Ishikawa (cell line): Measurements from ENCODE around the gene PHYKPL.

Source experiments
- CEBPB ChIP-seq: IDR thresholded peaks from 2 replicates; pipeline ENCODE4 v1.6.1; 2012
- CREB1 ChIP-seq: IDR thresholded peaks from 2 replicates; pipeline ENCODE4 v1.6.1; 2012; ENCODE audit warnings: low read depth
- EGR1 ChIP-seq: IDR thresholded peaks from 2 replicates; pipeline ENCODE4 v1.6.1; 2012
- EP300 ChIP-seq: IDR thresholded peaks from 2 replicates; pipeline ENCODE4 v1.6.1; 2012; ENCODE audit warnings: borderline replicate concordance
- FOXM1 ChIP-seq: IDR thresholded peaks from 2 replicates; pipeline ENCODE4 v1.6.1; 2012; ENCODE audit warnings: low read depth, borderline replicate concordance
- NFIC ChIP-seq: IDR thresholded peaks from 2 replicates; pipeline ENCODE4 v1.6.1; 2012
- RAD21 ChIP-seq: IDR thresholded peaks from 2 replicates; pipeline ENCODE4 v1.6.1; 2012; ENCODE audit warnings: low read depth
- TAF1 ChIP-seq: IDR thresholded peaks from 2 replicates; pipeline ENCODE4 v1.6.1; 2012; ENCODE audit warnings: low read depth, mild to moderate bottlenecking
- TCF12 ChIP-seq: IDR thresholded peaks from 2 replicates; pipeline ENCODE4 v1.6.1; 2012; ENCODE audit warnings: low read depth
- TEAD4 ChIP-seq: IDR thresholded peaks from 2 replicates; pipeline ENCODE4 v1.6.1; 2012
- YY1 ChIP-seq: IDR thresholded peaks from 2 replicates; pipeline ENCODE4 v1.6.1; 2012; ENCODE audit warnings: low read depth
- ZBTB7A ChIP-seq: IDR thresholded peaks from 2 replicates; pipeline ENCODE4 v1.6.1; 2012; ENCODE audit warnings: low read depth
- TF ChIP-seq, protein P1 (sequence below): IDR thresholded peaks from 2 replicates; pipeline ENCODE4 v1.6.1; 2012
- TF ChIP-seq, protein P2 (sequence below): IDR thresholded peaks from 2 replicates; pipeline ENCODE4 v1.6.1; 2012; ENCODE audit warnings: low read depth, mild to moderate bottlenecking
- TF ChIP-seq, protein P3 (sequence below): IDR thresholded peaks from 2 replicates; pipeline ENCODE4 v1.6.1; 2012

The PHYKPL gene

DNA sequence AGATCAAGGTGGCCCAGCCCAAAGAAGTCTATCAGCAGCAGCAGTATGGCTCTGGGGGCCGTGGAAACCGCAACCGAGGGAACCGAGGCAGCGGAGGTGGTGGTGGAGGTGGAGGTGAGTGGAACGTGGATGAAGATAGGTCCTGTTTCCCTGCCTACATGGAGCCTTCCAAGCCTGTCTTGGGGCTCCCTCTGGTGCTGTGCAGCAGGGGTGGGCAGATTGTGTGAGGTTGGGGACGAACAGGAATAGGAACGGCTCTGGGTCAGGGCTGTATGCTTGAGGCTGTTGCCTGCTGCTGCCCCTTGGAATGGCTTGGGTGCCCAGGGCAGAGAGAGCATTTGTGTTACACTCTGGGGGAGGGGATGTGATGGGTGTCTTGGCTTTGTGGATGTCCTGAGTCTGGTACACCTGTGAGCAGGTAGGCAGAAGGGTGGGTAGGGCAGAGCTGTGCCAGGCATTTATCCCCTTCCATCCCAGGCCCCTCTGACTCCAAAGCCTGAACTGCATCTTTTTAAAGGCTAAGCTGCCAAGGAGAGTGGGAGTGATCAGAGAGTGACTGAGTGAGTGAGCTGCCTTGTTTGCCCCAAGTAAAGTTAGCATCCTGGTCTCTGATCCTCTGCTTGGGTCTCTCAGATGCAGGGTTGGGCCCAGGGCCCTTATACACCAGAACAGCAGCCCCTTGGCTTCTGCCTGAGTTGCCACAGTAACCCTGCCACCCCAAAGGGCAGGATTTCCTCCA lies 23.1 kb downstream of the PHYKPL start:
- no peak for TF ChIP-seq CEBPB
- TF ChIP-seq ZBTB7A: no peak
- no peak for TF ChIP-seq YY1
- TF ChIP-seq EP300: no peak
- TF ChIP-seq CREB1: no peak

DNA sequence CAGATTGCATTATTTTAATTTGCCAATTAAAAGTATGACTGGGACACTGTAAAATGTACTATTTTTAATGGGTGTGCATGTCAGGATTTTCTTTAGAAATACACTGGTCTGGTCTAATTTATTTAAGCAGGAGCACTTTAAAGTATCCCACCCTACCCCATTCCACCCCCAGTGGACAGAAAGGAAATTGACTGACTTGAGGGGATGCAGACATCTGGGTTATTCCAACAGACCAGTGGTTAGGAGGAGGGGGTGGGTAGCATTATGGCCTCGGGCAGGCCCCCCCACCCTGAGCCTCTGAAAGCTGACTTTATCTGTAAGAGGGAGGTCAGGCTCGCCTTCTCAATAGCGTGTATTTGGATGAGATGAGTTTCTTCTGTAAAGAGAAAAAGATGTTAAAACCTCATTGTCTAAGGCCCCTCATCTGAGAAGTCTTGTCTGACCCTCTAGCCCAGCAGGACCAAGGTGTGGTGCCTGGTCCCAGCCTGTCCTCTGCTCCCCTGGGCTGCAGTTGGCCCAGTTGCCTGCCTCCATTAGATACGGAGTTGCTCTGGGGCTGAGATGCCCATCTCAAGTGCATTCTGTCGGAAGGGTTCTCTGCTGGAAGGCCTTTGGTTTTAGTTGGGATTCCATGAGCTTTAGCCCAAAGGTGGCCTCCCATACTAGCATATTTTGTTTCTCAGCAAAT lies 23.9 kb downstream of the PHYKPL start:
- TF ChIP-seq, protein P1, sequence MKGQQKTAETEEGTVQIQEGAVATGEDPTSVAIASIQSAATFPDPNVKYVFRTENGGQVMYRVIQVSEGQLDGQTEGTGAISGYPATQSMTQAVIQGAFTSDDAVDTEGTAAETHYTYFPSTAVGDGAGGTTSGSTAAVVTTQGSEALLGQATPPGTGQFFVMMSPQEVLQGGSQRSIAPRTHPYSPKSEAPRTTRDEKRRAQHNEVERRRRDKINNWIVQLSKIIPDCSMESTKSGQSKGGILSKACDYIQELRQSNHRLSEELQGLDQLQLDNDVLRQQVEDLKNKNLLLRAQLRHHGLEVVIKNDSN: no peak
- no peak for TF ChIP-seq NFIC
- TF ChIP-seq CREB1: no peak
- no peak for TF ChIP-seq RAD21
- TF ChIP-seq EP300: no peak
- TF ChIP-seq, protein P2, sequence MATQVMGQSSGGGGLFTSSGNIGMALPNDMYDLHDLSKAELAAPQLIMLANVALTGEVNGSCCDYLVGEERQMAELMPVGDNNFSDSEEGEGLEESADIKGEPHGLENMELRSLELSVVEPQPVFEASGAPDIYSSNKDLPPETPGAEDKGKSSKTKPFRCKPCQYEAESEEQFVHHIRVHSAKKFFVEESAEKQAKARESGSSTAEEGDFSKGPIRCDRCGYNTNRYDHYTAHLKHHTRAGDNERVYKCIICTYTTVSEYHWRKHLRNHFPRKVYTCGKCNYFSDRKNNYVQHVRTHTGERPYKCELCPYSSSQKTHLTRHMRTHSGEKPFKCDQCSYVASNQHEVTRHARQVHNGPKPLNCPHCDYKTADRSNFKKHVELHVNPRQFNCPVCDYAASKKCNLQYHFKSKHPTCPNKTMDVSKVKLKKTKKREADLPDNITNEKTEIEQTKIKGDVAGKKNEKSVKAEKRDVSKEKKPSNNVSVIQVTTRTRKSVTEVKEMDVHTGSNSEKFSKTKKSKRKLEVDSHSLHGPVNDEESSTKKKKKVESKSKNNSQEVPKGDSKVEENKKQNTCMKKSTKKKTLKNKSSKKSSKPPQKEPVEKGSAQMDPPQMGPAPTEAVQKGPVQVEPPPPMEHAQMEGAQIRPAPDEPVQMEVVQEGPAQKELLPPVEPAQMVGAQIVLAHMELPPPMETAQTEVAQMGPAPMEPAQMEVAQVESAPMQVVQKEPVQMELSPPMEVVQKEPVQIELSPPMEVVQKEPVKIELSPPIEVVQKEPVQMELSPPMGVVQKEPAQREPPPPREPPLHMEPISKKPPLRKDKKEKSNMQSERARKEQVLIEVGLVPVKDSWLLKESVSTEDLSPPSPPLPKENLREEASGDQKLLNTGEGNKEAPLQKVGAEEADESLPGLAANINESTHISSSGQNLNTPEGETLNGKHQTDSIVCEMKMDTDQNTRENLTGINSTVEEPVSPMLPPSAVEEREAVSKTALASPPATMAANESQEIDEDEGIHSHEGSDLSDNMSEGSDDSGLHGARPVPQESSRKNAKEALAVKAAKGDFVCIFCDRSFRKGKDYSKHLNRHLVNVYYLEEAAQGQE: no peak
- no peak for TF ChIP-seq YY1
- no peak for TF ChIP-seq TCF12
- TF ChIP-seq FOXM1: no peak
- TF ChIP-seq TEAD4: no peak
- TF ChIP-seq, protein P3, sequence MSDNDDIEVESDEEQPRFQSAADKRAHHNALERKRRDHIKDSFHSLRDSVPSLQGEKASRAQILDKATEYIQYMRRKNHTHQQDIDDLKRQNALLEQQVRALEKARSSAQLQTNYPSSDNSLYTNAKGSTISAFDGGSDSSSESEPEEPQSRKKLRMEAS: no peak
- TF ChIP-seq ZBTB7A: no peak
- no peak for TF ChIP-seq CEBPB

DNA sequence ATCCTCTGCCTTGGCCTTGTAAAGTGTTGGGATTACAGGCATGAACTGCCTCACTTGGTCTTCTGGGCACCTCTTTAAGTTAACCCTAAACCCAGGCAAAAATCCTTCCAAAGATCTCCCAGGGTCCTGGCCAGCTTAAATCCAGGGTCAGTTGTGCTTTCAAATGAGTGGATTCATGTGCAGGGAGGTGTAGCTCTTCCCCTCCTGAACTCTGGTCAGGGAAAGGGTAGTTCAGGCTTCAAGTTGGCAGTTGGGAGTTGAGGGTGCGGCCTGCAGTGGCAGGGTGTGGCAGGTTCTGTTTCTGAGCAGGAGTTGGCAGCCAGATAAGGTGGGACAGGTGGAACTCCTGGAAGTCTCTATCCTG lies 24.7 kb downstream of the PHYKPL start:
- TF ChIP-seq YY1: no peak
- TF ChIP-seq NFIC: no peak
- no peak for TF ChIP-seq TAF1
- TF ChIP-seq CREB1: no peak
- no peak for TF ChIP-seq FOXM1
- no peak for TF ChIP-seq ZBTB7A
- no peak for TF ChIP-seq EP300
- TF ChIP-seq, protein P3: no peak
- TF ChIP-seq TCF12: no peak
- no peak for TF ChIP-seq EGR1
- TF ChIP-seq RAD21: no peak
- TF ChIP-seq, protein P2: no peak
- TF ChIP-seq, protein P1: no peak

DNA sequence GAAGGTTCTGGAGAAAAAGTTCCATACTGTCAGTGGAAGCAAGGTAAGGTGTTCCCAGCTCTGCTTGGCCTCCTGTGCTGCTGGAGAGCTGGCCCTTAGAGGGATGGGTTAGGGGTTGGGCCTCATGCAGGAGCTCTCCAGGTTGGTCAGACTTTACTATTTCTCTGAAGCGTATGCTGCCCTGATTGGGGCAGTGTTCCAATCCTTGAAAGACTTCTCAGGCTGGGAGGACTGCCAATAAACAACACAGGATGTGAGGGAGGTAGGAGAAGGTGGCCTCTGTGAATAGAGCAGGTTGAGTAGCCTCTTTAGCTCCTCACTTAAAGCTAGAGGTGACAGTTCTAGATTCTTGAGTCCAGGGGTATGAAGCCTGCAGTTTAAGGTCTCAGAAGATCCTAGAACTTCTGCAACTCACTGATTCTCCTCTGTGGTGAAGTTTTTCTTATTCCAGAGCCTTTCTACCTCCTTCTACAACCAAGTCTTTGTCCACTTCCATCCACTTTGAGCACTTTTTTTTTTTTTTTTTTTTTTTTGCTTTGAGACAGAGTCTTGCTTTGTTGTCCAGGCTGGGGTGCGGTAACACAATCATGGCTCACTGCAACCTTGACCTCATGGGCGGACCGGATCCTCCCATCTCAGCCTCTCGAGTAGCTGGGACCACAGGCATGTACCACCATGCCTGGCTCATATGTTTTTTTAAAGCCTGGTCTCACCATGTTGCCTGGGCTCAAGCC lies 25.3 kb downstream of the PHYKPL start:
- TF ChIP-seq, protein P2: no peak
- TF ChIP-seq FOXM1 (no peak), TCF12 (no peak), ZBTB7A (no peak), RAD21 (no peak), EP300 (no peak), YY1 (no peak), TAF1 (no peak)
- TF ChIP-seq, protein P3: no peak
